HepG2 (cell line): ENCODE measurements around the gene GSDMA. TPM values are rescaled to one million over a fixed set of nuclear protein-coding genes. Genes with fewer than 3 reads are reported as not detected.

Source experiments
- ATAC-seq: fragments of 200-7000 bp; cut with Tn5 transposase; 3 replicates; pipeline ENCODE4 v1.9.1; 2020; ENCODE audit warnings: mild to moderate bottlenecking, moderate library complexity
- BruUV-seq: library from RNA; stranded (reverse); fragments of 400-500 nt; replicated peaks from 2 replicates; lab custom pipeline; 2021; lab: Mats Ljungman, UMichigan
- CTCF ChIA-PET: fragments of 300-600 bp; formaldehyde crosslinking; extraction: SDS; loops from one replicate; lab custom pipeline; 2021; ENCODE audit warnings: low total read pairs, inconsistent platforms, low intra/inter-chr PET ratio; lab: Yijun Ruan, JAX
- POLR2A ChIA-PET: fragments of 350-600 bp; sonication (Branson Sonifier 250); formaldehyde crosslinking; loops from one replicate; lab custom pipeline; 2020; ENCODE audit warnings: antibody characterized with exemption, inconsistent platforms; lab: Yijun Ruan, JAX
- DNase-seq: peaks from one replicate; pipeline ENCODE4 v3.0.0-alpha.2; 2015; ENCODE audit warnings: low spot score
- FAIRE-seq: peaks from 3 replicates; lab custom pipeline; 2011; peaks lifted over from hg19 to GRCh38; lab: Jason Lieb, UNC
- H2AFZ ChIP-seq: one replicate; pipeline ENCODE4 v1.6.1; 2011; ENCODE audit warnings: low read length, inconsistent platforms
- H3K27ac ChIP-seq: fragments of 300-600 bp; 3 replicates; pipeline ENCODE4 v1.8.0; 2011; ENCODE audit warnings: mixed run types, mild to moderate bottlenecking, mixed read lengths, low read length, inconsistent platforms; ENCODE audit not compliant: insufficient read depth; ENCODE audit errors: extremely low read length
- H3K27me3 ChIP-seq, 2 experiments: fragments of 200-600 bp in 1 of 2; 2 replicates in 1 of 2; 3 replicates in 1 of 2; pipeline versions ENCODE4 v1.6.0 to v1.8.0; 2011; ENCODE audit warnings: low read length in 2 of 2, mild to moderate bottlenecking in 2 of 2, moderate library complexity in 2 of 2, inconsistent platforms in 1 of 2; ENCODE audit not compliant: insufficient read depth in 2 of 2, control insufficient read depth in 1 of 2
- H3K36me3 ChIP-seq, 2 experiments: fragments of 200-600 bp in 1 of 2; replicated peaks in 1 of 2; 2 replicates in 1 of 2; 3 replicates in 1 of 2; pipeline versions ENCODE4 v1.5.1 to v1.8.0; 2011; ENCODE audit warnings: low read length in 2 of 2, inconsistent platforms in 1 of 2; ENCODE audit not compliant: insufficient read depth in 2 of 2, control insufficient read depth in 1 of 2
- H3K4me1 ChIP-seq: 2 replicates; pipeline ENCODE4 v1.5.1; 2012; ENCODE audit warnings: low read length, inconsistent platforms; ENCODE audit not compliant: insufficient read depth
- H3K4me2 ChIP-seq: 2 replicates; pipeline ENCODE4 v1.6.0; 2011; ENCODE audit warnings: low read depth, low read length, inconsistent platforms
- H3K4me3 ChIP-seq, 3 experiments: fragments of 200-600 bp in 1 of 3; sonication (generic), shearing (Covaris generic) in 1 of 3; replicated peaks in 1 of 3; 2 replicates each; pipeline ENCODE4 v1.5.1; 2011 to 2016; ENCODE audit warnings: low read length in 3 of 3, inconsistent platforms in 2 of 3, low read depth in 2 of 3, mild to moderate bottlenecking in 2 of 3, control low read depth in 1 of 3, mixed read lengths in 1 of 3; ENCODE audit not compliant: insufficient read depth in 1 of 3
- H3K79me2 ChIP-seq: one replicate; pipeline ENCODE4 v1.6.1; 2011; ENCODE audit warnings: low read length, inconsistent platforms; ENCODE audit not compliant: insufficient read depth
- H3K9ac ChIP-seq: 2 replicates; pipeline ENCODE4 v1.6.0; 2011; ENCODE audit warnings: mild to moderate bottlenecking, low read depth, low read length, inconsistent platforms; ENCODE audit not compliant: insufficient read depth
- H3K9me3 ChIP-seq: 2 replicates; pipeline ENCODE4 v1.5.1; 2012; ENCODE audit warnings: mild to moderate bottlenecking, low read length
- H4K20me1 ChIP-seq: 2 replicates; pipeline ENCODE4 v1.6.0; 2011; ENCODE audit warnings: inconsistent platforms, mild to moderate bottlenecking, low read length, moderate library complexity; ENCODE audit not compliant: insufficient read depth
- ARNT ChIP-seq: fragments of 450-650 bp; IDR thresholded peaks from 2 replicates; pipeline ENCODE4 v1.6.1; 2017
- ATF7 ChIP-seq, 2 experiments: fragments of 450-650 bp in 1 of 2; sonication (generic) in 1 of 2; formaldehyde crosslinking in 1 of 2; IDR thresholded peaks; 2 replicates each; pipeline versions ENCODE4 v1.4.0 to v1.6.1; 2016 to 2020; ENCODE audit warnings: antibody characterized with exemption in 1 of 2, mild to moderate bottlenecking in 1 of 2, missing genetic modification reagents in 1 of 2
- HMG20A ChIP-seq: IDR thresholded peaks from 2 replicates; pipeline ENCODE4 v1.6.1; 2016; ENCODE audit warnings: borderline replicate concordance
- IRX3 ChIP-seq: sonication (generic); formaldehyde crosslinking; IDR thresholded peaks from 2 replicates; pipeline ENCODE4 v1.8.1; 2023; ENCODE audit warnings: mild to moderate bottlenecking, low read depth, missing genetic modification reagents, borderline replicate concordance
- MED8 ChIP-seq: sonication (generic); formaldehyde crosslinking; IDR thresholded peaks from 2 replicates; pipeline ENCODE4 v1.8.1; 2023; ENCODE audit warnings: mild to moderate bottlenecking, missing genetic modification reagents; ENCODE audit not compliant: insufficient replicate concordance
- POLR2AphosphoS2 ChIP-seq: IDR thresholded peaks from 2 replicates; pipeline ENCODE4 v1.6.1; 2011; ENCODE audit warnings: low read depth, low read length, improper control_type of control experiment
- RFXANK ChIP-seq: IDR thresholded peaks from 2 replicates; pipeline ENCODE4 v1.6.1; 2016
- SAFB2 ChIP-seq: sonication (generic); formaldehyde crosslinking; IDR thresholded peaks from 2 replicates; pipeline ENCODE4 v1.5.1; 2020; ENCODE audit warnings: missing genetic modification reagents, low read depth, mild to moderate bottlenecking, borderline replicate concordance
- TAF1 ChIP-seq: sonication (generic); formaldehyde crosslinking; IDR thresholded peaks from 2 replicates; pipeline ENCODE4 v1.4.0; 2020; ENCODE audit warnings: missing genetic modification reagents
- ZBTB21 ChIP-seq: sonication (generic); formaldehyde crosslinking; IDR thresholded peaks from 2 replicates; pipeline ENCODE4 v1.4.0; 2020; ENCODE audit warnings: missing genetic modification reagents
- ZFP36L2 ChIP-seq: sonication (generic); formaldehyde crosslinking; IDR thresholded peaks from 2 replicates; pipeline ENCODE4 v1.4.0; 2020; ENCODE audit warnings: missing genetic modification reagents
- ZMYM2 ChIP-seq: sonication (generic); formaldehyde crosslinking; IDR thresholded peaks from 2 replicates; pipeline ENCODE4 v1.8.0; 2022; ENCODE audit warnings: mild to moderate bottlenecking, missing genetic modification reagents
- ZMYM3 ChIP-seq: sonication (generic); formaldehyde crosslinking; IDR thresholded peaks from 2 replicates; pipeline ENCODE4 v1.5.1; 2020; ENCODE audit warnings: mild to moderate bottlenecking, missing genetic modification reagents
- ZNF484 ChIP-seq: sonication (generic); formaldehyde crosslinking; IDR thresholded peaks from 2 replicates; pipeline ENCODE4 v1.5.1; 2020; ENCODE audit warnings: mild to moderate bottlenecking, low read depth, missing genetic modification reagents, borderline replicate concordance
- ZNF616 ChIP-seq: sonication (generic); formaldehyde crosslinking; IDR thresholded peaks from 2 replicates; pipeline ENCODE4 v1.5.0; 2020; ENCODE audit warnings: low read depth, mild to moderate bottlenecking, missing genetic modification reagents
- WGBS: methylation state at CpG from one replicate; pipeline ENCODE4 v1.1.6; 2017; ENCODE audit warnings: low lambda C conversion rate; 5-methylcytosine and 5-hydroxymethylcytosine counted together
- in situ Hi-C: cut with HindIII; loops from 2 replicates; pipeline ENCODE4 v1.10.0; 2017; ENCODE audit warnings: low pct_unique_long_range_greater_than_20kb; ENCODE audit not compliant: extremely low pct_ligation_motif_present
- intact Hi-C: fragments of 100-400 bp; cut with micrococcal nuclease; formaldehyde crosslinking; loops from one replicate; pipeline ENCODE4 v1.10.0; 2022; ENCODE audit not compliant: unreplicated experiment
- polyA plus RNA-seq, 8 experiments: library from polyadenylated mRNA; depleted of rRNA in 3 of 8; stranded (reverse) in 7 of 8; unstranded in 1 of 8; fragments of >200 nt; fragmentation: Illumina TruSeq in 4 of 8; extraction: Trizol in 4 of 8; gene quantifications; 2 replicates each; pipeline versions ENCODE4 v1.2.1 to v1.2.3, GENCODE V29; 2011 to 2016; ENCODE audit warnings: low read depth in 4 of 8, missing spikeins in 1 of 8, mixed read lengths in 1 of 8; ENCODE audit not compliant: insufficient read depth in 1 of 8
- total RNA-seq, 5 experiments: library from RNA; depleted of rRNA; stranded (reverse); fragments of >200 nt; fragmentation: Illumina TruSeq; extraction: Trizol; gene quantifications; 2 replicates each; pipeline ENCODE4 v1.2.3, GENCODE V29; 2016; ENCODE audit warnings: low read depth in 1 of 5
- TF ChIP-seq, protein P1 (sequence below): IDR thresholded peaks from 2 replicates; pipeline ENCODE4 v1.6.1; 2016; ENCODE audit warnings: low read depth, borderline replicate concordance
- TF ChIP-seq, protein P2 (sequence below): sonication (generic); formaldehyde crosslinking; IDR thresholded peaks from 2 replicates; pipeline ENCODE4 v1.5.1; 2020; ENCODE audit warnings: mild to moderate bottlenecking, missing genetic modification reagents, moderate library complexity
- TF ChIP-seq, protein P3 (sequence below): sonication (generic); IDR thresholded peaks from 2 replicates; pipeline ENCODE4 v1.6.1; 2016; ENCODE audit warnings: low read depth, borderline replicate concordance

The GSDMA gene
- total and polyA plus RNA-seq, 2 of the 13 experiments (the other 11 are each of a cell fraction or from before 2014, with no cell fraction given), result not detected

DNA sequence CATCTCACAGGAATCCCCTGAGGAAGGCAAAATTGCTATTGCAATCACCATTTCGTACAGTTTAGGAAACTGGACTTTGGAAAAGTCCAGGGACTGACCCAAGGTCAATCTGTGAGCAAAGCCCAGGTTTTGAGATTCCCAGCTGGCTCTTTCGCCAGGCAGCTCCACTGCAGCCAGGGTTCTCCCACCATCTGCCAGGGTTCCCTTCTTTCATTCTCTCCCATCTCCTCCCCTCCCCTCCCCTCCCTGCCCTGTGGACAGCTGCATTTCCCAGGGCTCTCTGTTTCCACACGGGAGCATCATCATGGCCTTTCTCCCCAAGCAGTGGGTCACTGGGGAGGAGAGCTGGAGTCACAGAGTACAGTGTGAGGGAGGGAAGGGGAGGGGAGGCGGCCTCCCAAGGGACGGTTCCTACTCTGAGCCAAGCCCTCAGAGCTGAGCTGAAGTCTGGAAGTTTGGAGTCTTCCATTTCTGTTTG is 11.9 kb upstream of the GSDMA start:
- POLR2A ChIA-PET, result interaction anchor here (1.1 to 4.6 kb wide), 3 partner anchors 24 to 46 kb away, joined by 3 to 16 read pairs (median 3); partner anchors contain the start of genes LRRC3C, ORMDL3 and PSMD3
- BruUV-seq, result no TSS peak
- ATAC-seq (peak; percentile 16), DNase-seq (no peak), FAIRE-seq (peak; percentile 21)
- Histone ChIP-seq H3K9me3 (no peaks in the 10 kb centered on the region), H3K4me2 (peak overlapping the region; percentile 62), H3K4me1 (peaks cover 74% of the 10 kb centered on the region), H3K4me3 (peak overlapping the region in 1 of 3 experiments; percentile 44; a peak in 1 of 6 replicates), H3K27ac (no peak overlapping the region), H4K20me1 (no peaks in the 10 kb centered on the region), H3K79me2 (no peaks in the 10 kb centered on the region), H3K36me3 (no peaks in the 10 kb centered on the region), H3K27me3 (peaks cover 3 to 25% of the 10 kb centered on the region in 2 experiments; a peak in 3 of 5 replicates), H2AFZ (no peak overlapping the region), H3K9ac (no peak overlapping the region)
- CTCF ChIA-PET, result no interaction called here
- intact Hi-C loops, result no loop called here
- in situ Hi-C loops, result no loop called here
- 3% methylated on average over 5 of the region's 5 CpGs for WGBS
- TF ChIP-seq TAF1 (CRISPR knock-in tag), result no peak
- no peak for TF ChIP-seq ZNF484 (CRISPR knock-in tag)
- peak; percentile 33; the same call in 1 of the 2 replicates for TF ChIP-seq ZMYM3 (CRISPR knock-in tag)
- TF ChIP-seq IRX3 (CRISPR knock-in tag), result no peak
- TF ChIP-seq SAFB2, result no peak
- TF ChIP-seq MED8, result no peak
- no peak for TF ChIP-seq ZBTB21 (CRISPR knock-in tag)
- TF ChIP-seq, protein P1, sequence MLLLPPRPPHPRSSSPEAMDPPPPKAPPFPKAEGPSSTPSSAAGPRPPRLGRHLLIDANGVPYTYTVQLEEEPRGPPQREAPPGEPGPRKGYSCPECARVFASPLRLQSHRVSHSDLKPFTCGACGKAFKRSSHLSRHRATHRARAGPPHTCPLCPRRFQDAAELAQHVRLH (CRISPR knock-in tag), result no peak
- TF ChIP-seq ZFP36L2, result no peak
- no peak for TF ChIP-seq POLR2AphosphoS2
- no peak for TF ChIP-seq HMG20A (CRISPR knock-in tag)
- no peak for TF ChIP-seq RFXANK
- no peak for TF ChIP-seq ATF7 (IDR thresholded peaks at IDR 0.05)
- no peak for TF ChIP-seq ATF7 (CRISPR knock-in tag; IDR thresholded peaks at IDR 0.05)
- TF ChIP-seq, protein P2, sequence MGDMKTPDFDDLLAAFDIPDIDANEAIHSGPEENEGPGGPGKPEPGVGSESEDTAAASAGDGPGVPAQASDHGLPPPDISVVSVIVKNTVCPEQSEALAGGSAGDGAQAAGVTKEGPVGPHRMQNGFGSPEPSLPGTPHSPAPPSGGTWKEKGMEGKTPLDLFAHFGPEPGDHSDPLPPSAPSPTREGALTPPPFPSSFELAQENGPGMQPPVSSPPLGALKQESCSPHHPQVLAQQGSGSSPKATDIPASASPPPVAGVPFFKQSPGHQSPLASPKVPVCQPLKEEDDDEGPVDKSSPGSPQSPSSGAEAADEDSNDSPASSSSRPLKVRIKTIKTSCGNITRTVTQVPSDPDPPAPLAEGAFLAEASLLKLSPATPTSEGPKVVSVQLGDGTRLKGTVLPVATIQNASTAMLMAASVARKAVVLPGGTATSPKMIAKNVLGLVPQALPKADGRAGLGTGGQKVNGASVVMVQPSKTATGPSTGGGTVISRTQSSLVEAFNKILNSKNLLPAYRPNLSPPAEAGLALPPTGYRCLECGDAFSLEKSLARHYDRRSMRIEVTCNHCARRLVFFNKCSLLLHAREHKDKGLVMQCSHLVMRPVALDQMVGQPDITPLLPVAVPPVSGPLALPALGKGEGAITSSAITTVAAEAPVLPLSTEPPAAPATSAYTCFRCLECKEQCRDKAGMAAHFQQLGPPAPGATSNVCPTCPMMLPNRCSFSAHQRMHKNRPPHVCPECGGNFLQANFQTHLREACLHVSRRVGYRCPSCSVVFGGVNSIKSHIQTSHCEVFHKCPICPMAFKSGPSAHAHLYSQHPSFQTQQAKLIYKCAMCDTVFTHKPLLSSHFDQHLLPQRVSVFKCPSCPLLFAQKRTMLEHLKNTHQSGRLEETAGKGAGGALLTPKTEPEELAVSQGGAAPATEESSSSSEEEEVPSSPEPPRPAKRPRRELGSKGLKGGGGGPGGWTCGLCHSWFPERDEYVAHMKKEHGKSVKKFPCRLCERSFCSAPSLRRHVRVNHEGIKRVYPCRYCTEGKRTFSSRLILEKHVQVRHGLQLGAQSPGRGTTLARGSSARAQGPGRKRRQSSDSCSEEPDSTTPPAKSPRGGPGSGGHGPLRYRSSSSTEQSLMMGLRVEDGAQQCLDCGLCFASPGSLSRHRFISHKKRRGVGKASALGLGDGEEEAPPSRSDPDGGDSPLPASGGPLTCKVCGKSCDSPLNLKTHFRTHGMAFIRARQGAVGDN, result peak; percentile 29
- TF ChIP-seq, protein P3, sequence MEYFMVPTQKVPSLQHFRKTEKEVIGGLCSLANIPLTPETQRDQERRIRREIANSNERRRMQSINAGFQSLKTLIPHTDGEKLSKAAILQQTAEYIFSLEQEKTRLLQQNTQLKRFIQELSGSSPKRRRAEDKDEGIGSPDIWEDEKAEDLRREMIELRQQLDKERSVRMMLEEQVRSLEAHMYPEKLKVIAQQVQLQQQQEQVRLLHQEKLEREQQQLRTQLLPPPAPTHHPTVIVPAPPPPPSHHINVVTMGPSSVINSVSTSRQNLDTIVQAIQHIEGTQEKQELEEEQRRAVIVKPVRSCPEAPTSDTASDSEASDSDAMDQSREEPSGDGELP, result peak; percentile 69
- no peak for TF ChIP-seq ZNF616 (CRISPR knock-in tag)
- TF ChIP-seq ZMYM2 (CRISPR knock-in tag), result no peak
- TF ChIP-seq ARNT, result no peak
